Left colon (tissue), 2 donors: ENCODE results near the gene KIF16B. TPM values are rescaled to one million over a fixed set of nuclear protein-coding genes. Genes with fewer than 3 reads are reported as not detected.

ENCODE experiments used
- ATAC-seq: fragments of 200-7000 bp; cut with Tn5 transposase; one replicate; pipeline ENCODE4 v1.9.1; 2020; ENCODE audit warnings: mild to moderate bottlenecking, moderate library complexity
- DNase-seq, 2 donors: peaks; one replicate each; pipeline ENCODE4 v3.0.0-alpha.2; 2020
- intact Hi-C, 2 donors: fragments of 100-400 bp; cut with DNase I in 1 of 2; cut with micrococcal nuclease in 1 of 2; formaldehyde crosslinking; loops; one replicate each; pipeline versions ENCODE4 v1.11.2 to v1.14.0; 2022; cut with DNase I, micrococcal nuclease
- total RNA-seq, 2 donors: library from RNA; stranded (reverse); fragmentation: NEBNext Ultra II Directional; extraction: Animal tissue kit (Norgen Biotek cat#: 25700); gene quantifications; one replicate each; pipeline ENCODE4 v1.2.1, GENCODE V29; 2021
- donor health status: DM: no; HTN: no; CAD: no.
- donor health status: DM: yes; HTN: yes; CAD: no.

Gene KIF16B
- total RNA-seq, 2 donors from 2014 or later: 66.9 to 71.1 TPM

DNA sequence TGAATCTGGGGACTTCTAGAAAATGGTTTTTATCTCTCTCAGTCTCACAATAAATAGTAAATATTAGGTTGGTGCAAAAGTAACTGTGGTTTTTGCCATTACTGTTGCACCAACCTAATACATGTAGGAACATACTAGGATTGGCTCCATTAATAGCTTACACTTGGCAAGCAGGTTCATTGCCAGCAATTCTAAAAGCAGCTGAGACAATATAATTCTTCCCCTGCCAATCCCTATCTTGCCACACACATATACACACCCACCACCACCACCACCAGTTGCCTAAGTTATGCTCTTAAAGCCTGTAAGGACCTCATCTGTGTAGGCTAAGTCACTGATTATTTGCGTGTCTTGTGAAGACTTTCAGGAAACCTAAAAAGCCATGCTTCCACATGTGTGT, 145.1 kb downstream of the KIF16B start:
- intact Hi-C loops: no loop called here
- DNase-seq: no peak
- no peak for ATAC-seq

DNA sequence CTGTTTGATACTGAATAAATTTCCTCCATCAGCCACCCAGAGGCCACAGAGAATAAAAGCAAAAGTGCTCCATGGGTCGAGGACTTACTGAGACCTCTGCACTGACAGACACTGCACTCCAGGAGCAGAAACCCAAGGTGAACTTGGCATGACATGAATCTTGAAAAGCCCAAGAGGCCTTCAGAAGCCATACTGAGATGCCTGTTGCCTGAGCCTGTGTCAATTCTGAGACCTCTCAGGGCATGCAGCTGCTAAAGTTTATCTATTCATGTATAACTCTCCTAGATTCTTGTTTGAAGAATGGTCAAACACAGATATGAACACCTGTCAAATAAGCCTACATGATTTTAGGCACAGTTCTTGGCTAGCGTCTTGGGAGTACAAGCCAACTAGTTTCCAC, 145.7 kb downstream of the KIF16B start:
- intact Hi-C loops: no loop called here
- no peak for DNase-seq
- ATAC-seq: no peak

DNA sequence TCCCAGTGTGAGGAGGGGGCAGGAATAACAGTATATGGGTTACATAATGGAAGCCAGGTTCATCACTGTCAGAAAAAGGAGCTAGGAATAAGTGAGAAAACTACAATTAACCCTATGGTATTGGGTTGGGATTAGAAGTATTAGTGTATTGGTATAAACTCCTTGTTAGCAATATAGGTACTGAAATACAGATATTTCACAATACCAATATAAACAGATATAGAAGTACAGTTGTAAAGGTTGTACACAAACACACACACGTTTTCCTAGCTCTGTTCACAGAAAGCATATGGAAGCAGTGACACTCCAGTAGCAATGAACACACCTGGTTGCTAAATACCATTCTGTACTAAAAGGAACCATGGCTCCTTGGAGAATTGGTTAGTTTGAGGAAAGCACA, 148.5 kb downstream of the KIF16B start:
- DNase-seq (no peak), ATAC-seq (no peak)
- intact Hi-C loops: no loop called here

DNA sequence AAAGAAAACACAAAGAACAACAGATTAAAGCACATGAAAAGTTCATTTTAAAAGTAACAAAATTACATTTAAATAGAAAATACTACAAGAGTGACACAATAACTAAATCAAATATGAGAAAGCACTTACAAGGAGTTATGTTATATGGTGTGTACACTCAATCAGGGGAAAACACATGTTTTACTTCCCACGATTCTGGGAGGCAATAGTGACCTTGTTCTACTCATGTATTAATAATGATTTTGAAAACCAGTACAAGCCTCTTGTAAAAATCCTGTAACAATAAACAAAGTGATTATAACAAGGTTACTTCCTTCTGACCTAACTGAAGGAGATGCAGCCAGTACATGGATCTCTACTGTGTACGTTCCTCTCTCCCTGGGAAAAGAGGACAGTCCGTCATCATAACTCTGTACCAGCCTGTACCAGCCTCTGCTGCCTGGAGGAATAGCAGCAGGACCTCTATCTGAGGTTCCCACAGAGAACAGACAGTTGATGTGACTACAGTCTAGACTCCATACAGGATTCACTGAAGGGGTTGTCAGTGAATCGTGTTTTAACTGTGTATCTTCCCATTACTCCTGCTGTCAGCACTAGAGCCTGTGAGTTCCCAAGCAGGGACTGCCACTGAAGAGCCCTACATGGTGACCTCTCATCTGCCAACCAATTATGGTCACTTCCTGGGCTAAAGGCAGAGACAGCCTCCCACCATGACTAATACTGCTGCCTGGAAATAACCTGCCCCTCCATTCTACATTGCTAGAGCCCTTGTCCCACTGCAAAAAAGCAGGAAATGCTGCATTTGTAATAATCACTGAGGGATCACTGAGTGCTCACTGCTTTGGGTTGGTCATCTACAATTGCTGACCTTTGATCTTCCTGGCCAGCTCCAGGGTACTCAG, 149.7 kb downstream of the KIF16B start:
- ATAC-seq (peak; percentile 31), DNase-seq (no peak)
- intact Hi-C loops: no loop called here

DNA sequence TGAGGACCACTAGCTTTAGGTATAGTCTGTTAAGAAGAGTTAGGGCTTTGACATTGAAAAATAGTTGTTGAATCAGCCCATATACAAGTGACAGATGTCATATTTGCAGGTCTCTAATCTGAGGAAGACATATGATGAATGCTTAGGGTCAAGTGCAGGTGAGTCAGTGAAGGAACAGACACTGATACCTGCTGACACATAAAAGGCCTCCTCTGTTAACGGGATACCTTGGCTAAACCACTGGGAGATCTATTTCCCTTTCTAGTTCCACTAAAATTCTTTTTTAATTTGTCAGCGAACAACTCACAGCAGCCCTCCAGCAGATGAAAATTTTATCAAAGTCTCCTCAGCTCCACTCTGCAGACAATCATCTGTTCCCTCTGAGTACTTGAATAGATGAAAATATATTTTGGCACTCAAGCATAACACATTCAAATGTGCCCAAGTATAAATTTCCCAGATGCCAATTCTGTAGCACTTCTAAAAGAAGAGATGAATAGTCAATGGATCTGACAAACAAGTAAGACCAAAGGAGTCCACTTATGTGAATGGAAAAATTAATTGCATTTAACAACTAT, 154.0 kb downstream of the KIF16B start:
- ATAC-seq: no peak
- intact Hi-C loops: no loop called here
- DNase-seq: no peak

DNA sequence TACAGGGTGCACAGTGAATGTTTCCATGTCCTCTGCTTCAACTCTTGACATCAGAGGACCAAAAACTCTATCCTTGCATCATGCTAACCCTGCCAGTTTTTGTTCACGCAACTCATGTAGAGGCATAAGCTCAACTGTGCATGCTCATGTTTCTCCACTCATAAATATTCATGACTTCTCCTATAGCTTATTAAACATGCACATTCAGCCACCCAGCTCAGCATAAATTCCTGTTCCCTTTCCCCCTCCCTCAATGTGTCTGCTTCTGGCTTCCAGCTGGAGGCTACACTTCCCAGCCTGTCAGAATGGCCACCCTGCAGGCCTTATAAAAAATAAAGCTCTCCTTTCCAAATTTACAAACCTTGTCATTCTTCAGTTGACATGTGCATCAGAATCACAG, 154.6 kb downstream of the KIF16B start:
- DNase-seq: no peak
- intact Hi-C loops: no loop called here
- no peak for ATAC-seq

DNA sequence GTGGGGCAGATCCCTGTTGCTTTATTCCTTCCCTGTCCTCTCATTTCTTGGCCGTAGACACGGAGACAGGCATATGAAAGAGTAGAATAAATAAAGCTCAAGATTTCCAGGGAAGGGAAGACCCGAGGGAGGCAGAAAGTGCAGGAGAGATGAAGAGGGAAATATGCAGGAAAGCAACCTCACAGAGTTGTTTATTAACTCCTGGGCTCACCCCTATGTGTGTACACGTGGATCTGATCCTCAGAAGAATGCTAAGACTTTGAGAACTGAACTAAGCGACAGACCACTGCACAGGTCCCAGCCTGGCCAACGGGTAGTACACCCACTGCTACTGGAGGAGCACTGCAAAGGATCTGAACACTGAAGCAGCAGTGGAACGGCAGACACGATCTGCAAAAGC, 156.2 kb downstream of the KIF16B start:
- ATAC-seq (no peak), DNase-seq (no peak)
- intact Hi-C loops: no loop called here

DNA sequence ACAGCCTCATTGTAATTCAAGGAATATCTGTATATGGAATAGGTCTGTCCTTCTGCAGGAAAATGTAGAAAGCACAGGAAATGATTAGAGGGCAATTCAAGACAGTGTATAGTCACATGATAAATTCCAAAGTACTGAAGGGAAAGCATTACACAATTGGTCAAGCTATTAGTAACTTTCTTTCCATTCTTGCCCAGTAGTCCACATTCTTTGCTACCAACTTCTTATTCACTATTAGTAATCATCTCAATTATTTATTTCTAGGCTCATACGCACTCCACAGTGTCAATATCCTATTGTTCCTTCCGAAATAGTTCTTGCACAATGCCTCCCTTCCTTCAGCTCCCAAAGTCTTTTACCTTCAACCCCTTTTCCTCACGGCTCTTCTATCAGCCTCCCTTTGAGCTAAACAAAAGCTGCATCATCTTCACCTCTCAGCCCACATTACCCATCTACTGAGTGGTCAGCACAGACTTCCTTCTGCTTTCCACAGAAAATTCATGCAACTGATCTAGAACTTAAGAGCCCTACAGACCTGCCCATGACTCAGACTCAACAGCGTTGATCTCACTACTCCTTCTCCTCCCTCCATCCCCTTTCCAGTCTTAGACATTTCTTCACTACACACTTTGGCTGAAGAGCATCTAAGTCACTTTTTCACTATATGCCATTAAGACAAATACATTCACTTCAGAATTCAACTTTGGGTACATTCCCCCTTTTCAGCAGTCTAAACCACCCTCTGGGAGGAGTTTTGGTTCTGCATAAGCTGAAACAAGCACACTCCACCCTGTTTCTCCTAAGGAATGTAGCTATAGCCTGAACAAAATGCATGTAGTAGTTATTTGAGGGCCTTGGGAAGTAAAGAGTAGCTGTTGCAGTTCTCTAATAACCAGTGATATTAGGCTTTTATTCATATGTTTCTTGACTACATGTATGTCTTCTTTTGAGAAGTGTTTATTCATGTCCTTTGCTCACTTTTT, 157.9 kb downstream of the KIF16B start:
- DNase-seq (no peak), ATAC-seq (no peak)
- intact Hi-C loops: no loop called here

DNA sequence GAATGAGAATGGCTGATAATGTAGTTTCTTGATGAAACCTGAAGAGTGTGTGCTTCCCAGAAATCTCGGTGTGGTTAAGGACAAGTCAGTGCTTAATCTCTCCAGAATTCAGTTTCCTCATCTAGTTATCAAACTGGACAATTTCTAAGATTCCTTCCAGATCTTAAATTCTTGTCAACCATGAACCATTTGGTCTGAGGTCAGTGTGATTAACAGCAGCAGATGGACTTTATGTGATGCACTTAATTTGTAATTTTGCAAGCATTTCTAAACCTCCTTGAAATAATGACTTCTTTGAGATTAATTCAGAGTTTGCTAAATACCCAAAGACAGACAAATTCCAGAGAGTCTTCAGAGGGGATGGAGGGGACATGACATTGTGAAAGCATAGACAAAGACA, 160.3 kb downstream of the KIF16B start:
- no peak for ATAC-seq
- no peak for DNase-seq
- intact Hi-C loops: no loop called here

DNA sequence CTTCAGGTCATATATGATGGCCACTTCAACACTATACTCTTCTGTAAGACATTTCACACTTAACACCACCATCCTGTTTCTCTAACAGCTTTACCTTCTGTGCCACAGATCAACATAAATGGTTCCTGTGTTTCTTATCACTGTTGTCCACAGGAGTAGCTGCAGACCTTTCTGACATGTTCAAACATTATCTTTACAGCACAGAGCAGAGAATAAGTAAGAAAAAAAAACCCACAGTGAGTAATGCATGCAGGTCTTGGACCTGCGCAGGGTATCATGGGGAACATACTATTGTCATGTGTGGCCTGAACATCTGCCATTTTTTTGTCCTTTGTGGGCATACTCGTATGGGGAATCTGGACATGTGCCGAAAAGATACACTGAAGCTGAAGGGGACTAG, 161.9 kb downstream of the KIF16B start:
- intact Hi-C loops: no loop called here
- no peak for DNase-seq
- no peak for ATAC-seq

DNA sequence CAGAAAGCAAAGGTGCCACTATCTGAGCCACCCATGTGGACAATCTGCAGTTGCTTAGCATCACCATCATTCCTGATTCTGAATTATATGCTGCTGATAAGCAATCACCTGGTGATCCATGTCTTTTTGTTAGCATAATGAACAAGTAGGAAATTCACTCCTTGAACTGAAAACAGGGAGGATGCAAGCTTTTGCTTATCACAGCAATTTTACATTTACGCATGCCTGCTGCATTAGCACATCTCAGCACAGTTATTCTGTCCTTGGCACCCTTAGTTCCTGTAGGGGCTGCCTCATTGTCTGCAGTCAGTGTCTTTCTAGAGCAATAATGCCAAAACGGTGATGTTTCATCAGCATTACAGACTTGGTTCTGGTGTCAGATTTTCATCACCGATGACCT, 162.6 kb downstream of the KIF16B start:
- intact Hi-C loops: no loop called here
- ATAC-seq (no peak), DNase-seq (no peak)

DNA sequence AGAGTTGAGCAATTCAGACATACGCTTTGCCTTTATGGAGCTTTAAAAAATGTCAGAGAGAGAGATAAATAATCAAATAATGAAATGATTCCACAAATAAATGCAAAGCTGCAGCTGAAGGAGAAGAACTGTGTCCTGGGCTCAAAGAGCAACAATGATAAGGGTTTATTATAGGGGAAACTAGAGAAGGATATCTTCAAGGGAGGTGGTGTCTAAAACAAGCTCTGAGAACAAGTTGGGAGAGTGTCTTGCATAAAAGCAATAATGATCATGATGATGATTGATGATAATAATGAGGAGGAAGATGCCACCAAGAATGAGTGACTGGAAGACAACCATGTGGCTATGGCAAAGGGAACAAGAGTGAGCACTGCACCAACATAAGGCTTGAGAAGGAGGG, 164.3 kb downstream of the KIF16B start:
- DNase-seq: no peak
- intact Hi-C loops: no loop called here
- no peak for ATAC-seq

DNA sequence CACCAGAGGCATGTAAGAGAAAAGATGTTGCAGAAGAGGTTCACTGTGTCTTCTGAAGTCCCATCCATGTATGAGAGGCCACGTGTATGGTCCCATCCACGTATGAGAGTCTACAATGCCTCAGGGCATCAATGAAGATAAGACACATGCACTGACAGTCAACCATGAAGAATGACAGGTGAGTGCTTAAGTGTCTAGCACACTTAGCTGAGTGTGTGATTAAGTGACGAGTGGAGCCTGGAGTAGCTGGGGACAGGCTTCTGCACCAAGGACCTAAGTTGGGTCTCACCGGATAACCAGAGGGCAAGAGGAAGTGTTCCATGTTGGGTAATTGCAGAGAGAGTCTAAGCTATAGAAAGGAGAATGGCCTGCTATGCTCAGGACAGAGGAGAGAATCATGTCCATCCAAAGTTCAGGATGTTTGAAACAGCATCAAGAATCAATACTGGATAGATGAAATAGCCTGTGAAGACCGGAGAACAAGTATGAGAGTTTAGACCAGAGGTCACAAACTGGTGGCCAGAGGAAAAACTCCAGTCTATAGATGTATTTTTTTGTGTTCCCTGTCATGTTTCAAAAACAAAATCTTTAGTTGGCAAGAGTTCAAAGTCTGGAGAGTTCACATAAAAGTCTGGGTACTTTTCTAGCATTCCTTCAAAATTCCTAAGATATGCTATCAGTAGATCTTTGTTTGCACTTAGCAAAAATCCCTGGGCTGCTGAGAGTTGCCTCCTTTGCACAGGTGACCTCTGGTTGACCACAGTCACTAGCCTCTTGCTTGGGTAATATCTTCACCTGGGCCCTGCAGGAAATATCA, 165.8 kb downstream of the KIF16B start:
- intact Hi-C loops: no loop called here
- DNase-seq (no peak), ATAC-seq (no peak)

DNA sequence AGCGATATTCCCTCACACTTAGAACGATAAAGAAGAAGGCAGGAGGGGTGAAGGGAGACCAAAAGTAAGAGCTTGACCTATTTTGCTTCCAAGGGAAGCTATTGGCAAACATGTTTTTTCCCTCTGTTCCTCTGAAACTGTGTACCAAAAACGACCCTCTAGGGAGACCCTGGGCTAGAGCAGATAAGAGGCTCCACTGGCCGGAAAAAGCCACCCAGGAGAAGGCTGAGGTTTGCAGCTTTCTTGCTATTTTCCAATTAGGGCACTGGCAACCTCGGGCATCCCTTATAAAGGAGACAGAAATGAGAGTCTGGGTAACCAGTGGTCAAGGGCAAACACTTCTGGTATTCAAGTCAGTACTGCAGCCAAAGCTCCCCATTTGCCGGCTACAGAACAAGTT, 168.0 kb downstream of the KIF16B start:
- no peak for ATAC-seq
- no peak for DNase-seq
- intact Hi-C loops: no loop called here

DNA sequence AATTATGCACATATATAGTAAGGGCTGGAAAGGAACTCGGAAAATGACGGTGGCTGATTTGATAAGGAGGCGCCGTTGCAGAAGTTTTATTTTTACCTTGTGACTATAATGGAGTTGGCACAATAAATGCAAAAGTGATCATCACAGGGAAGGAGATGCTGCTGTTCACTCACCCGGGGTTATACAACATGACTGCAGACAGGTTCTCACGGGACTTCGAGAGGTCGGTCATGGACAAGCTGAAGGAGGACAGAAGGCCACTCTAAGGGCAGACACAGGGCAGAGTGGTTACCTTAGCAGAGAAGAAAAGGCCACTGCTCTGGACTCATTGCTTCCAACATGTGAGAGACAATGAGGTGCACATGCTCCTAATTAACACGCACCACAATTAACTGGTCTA, 168.6 kb downstream of the KIF16B start:
- intact Hi-C loops: no loop called here
- ATAC-seq (no peak), DNase-seq (no peak)

DNA sequence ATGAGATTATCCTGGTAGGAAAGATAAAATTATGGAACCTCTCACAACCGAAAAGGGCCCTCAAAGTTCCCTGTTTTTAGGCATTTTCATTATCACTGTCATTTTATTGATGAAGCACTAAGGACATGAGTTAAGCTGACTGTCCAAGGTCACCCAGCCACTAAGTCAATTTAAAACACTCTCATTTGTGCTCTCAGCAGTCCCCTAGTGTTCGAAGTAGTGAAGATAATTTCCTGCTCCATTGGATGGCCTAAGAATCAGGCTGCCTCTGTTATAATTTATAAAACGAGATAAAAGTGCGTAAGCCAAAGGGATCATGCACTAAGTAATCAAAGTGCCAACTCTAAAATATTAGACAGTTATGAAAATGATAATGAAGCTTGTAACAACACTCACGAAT, 169.1 kb downstream of the KIF16B start:
- intact Hi-C loops: no loop called here
- DNase-seq (no peak), ATAC-seq (no peak)

DNA sequence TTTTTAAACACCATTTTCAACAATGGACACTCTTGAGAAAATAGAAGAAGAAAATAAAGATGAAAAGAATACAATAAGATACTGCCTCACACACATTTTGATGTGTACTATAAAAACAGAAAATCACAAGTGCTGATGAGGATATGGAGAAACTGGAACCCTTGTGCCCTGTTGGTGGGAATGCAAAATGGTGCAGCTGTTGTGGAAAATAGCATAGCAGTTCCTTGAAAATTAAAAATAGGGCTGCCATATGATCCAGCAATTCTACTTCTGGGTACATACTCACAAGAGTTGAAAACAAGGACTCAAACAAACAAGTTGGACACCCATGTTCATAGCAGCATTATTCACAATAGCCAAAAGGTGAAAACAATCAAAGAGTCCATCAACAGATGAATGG, 173.0 kb downstream of the KIF16B start:
- intact Hi-C loops: no loop called here
- DNase-seq: no peak
- no peak for ATAC-seq

DNA sequence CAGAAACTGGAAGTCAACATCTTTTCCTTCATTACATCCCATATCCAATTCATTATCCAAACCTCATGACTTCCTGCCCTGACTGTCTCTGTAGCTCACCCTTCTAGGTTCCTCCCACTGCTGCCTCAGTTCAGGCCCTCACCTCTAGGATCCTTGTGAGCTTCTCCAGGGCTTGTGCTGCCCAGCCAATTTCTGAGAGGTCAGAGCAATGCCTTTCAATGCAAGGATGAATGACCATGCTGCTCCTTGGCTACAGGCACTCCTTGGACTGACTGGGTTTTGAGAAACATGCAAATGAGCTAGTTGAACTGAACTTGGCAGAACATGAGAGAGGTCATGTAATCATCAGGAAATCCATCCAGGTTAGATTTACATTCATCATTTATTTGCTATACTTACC, 173.4 kb downstream of the KIF16B start:
- intact Hi-C loops: no loop called here
- DNase-seq: no peak
- no peak for ATAC-seq

DNA sequence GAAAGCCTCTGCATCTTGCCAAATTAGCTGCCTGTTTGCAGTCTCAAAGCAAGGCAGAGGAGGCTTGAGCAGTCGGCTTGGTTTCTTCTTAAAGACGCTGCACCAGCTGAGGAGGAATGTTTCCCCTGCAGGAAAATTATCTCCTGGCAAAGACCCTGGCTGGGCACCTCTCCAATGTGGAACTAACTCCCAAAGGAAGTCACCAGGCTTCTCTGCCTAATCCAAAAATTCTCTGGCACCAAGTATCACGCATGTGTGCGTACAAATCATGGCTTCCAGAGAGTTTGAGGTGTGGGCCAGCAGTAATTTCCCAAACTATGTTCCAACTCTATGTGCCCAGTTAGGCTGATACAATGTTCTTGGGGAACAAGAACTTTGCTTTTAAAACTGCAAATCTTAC, 176.2 kb downstream of the KIF16B start:
- ATAC-seq: no peak

More for the DNA sequence above, 176.2 kb downstream of the KIF16B start:
- intact Hi-C loops: no loop called here
- peak in 1 of 2 donors; percentile 21 for DNase-seq
